EL (cell line): ENCODE data around the gene PIP5K1C.

ENCODE experiments used
- DNase-seq: peaks from one replicate; pipeline ENCODE4 v3.0.0-alpha.2; 2016

Gene PIP5K1C

DNA sequence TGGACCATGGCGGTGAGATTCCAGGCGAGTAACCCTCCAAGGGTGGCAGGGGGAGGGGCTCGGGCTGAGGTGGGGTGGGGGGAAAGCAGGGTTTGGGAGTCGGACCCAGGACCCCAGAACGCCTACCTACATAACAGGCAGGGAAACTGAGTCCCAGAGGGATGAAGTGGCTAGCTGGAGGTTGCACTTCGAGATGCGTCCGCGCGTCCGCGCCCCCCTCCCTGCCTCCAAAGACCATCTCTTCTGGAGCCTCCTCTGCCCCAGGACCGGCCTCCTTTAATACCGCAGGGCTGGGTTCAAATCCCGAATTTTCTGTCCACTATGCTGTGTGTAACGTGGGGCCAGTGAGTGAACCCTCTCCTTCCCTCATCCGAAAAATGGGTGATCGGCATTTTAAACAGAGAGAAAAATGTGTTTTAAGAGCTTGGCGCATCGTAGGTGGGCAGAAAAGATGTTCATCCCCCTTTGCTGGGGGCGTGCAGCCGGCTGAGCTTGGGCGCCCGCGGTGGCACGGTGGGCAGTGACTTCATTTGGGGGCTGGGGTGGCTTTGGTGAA is 21.7 kb upstream of the PIP5K1C start:
- no peak for DNase-seq

- DNase-seq: peak; percentile 75
Observed at GRCh38 chr19:3721131-3721886, 21.0 kb upstream of the PIP5K1C start.

DNA sequence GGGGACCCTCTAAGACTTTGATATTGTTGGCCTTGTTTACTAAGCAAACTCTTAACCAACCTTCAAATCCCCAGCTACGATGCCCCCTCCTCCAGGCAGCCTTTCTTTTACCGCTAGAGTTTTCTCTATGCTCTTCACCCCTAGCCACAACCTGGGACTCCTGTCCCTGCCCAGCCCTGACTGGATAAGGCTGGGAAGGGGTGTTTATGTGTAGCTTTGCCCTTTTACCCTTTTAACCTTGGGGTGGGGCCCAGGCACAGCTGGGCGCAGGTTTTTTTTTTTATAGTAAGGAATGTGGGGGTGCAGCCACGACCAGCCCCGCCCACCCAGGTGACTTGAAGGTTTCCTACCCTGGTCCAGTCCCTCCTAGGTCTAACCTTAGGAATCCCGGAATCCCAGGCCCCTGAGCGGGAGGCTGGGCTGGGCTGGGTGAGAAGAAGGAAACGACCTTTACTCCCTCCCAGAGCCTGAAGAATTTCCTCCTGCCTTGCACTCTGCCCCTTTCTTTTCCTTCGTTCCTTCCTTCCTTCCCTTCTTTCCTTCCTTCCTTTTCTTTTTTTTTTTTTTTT is 20.2 kb upstream of the PIP5K1C start:
- DNase-seq: no peak

DNA sequence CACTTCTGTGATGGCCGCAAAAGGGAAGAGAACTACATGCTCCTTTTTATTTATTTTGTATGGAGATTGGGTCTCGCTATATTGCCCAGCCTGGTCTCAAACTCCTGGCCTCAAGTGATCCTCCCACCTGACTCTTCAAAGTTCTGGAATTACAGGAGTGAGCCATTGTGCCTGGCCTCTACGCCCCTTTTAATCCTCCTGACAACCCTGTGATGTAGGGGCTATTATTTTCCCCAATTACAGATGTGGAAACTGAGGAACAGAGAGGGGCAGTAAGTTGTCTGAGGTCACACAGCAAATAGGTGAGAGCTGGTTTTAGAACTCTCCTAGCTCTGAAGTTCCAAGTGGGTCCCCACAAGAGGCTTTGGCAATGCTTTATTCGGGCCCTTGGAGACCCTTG is 19.6 kb upstream of the PIP5K1C start:
- no peak for DNase-seq

GRCh38 chr19:3716147-3716668 is 15.9 kb upstream of the PIP5K1C start:
- no peak for DNase-seq

DNA sequence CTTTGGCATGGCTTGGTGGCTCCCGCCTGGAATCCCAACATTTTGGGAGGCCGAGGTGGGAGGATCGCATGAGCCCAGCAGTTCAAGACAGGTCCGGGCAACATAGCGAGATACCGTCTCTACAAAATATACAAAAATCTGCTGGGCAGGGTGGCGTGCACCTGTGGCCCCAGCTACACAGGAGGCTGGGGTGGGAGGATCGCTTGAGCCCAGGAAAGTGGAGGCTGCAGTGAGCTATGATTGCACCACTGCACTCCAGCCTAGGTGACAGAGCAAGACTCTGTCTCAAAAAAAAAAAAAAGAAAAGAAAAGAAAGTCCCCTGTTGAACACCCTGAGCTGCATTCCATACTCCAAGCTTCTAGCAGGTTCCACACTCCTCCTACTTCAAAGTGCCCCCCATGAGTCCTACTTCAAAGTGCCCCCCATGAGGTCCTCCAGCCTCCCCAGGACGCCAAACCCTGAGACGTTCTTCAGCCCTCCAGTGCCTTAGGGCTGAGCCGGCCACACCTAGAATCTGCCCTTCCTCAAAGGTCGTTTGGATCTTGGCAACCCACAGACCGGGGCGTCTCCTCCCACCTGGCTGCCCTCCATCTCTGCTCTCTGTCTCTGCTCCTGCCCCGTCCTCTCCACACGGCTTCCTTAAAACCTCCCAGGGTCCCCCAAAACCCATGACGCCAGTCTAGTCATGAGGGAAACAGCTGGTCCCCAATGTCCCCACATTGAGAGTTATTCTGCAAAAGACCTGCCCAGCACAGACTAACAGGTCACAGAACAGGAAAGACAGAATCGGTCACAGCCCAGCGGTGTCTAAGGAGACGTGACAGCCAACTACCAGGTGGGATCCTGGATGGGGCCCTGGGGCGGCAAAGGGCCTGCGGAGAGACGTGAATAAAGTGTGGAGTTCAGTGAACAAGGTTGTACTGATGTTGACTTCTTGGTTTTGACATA is 12.7 kb upstream of the PIP5K1C start:
- DNase-seq: no peak

- peak; percentile 34 for DNase-seq
Observed at GRCh38 chr19:3710265-3710812, 10.1 kb upstream of the PIP5K1C start.

DNA sequence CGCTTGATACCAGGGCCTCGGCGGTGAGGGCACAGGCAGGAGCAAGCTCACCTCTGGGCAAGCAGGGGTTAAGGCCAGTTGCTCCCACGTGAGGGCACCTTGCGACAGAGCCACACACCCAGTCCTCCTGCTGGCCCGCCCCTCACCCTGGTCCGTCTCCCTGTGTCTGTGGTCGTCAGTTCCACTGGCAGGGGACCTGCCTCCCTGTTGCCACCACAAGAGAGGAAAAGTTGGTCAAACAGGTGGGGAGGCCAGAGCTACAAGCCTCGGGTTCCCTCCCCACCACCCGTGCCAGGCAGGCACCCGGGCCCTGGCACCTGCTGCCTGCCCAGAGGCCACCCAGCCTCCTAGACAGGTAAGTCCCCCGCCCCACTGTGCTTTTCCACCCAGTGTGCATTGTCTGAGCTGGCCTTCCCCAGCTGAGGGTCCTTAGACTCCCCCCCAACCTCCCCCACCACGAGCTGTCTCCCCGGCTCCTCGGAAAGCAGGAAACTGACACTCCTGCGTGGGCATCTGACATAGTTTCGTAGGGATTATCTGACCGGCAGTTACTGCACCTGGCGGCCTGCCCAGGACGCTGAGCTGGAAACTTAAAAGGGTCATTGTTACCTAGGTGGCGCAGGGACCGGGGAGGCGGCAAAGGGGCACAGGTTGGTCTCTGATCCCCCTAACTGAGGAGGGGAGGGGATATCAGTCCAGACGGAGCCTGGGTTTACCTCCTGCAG is 8.1 kb upstream of the PIP5K1C start, which contains the start of gene TJP3:
TSS of gene TJP3 (plus strand) at position 178 of the 725 bp plus-strand sequence. CDS start 20,049 bp downstream, outside the sequence.
- DNase-seq: no peak

DNA sequence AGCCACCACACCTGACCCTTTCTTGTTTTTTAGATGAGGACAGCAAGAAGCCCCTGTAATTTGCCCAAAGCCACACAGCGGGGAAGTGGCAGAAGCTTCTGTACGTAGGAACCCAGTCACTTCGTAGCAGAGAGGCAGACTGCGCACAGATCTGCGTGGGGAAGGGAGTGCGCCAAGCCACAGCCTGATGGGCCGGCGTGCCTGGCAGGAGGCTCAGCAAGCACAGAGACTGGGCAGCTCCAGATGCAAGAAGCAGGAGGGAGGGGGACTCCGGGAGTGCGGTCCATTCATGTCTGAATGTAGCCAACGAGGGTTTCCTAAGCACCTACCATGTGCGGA is 7.6 kb upstream of the PIP5K1C start:
- DNase-seq: no peak

DNA sequence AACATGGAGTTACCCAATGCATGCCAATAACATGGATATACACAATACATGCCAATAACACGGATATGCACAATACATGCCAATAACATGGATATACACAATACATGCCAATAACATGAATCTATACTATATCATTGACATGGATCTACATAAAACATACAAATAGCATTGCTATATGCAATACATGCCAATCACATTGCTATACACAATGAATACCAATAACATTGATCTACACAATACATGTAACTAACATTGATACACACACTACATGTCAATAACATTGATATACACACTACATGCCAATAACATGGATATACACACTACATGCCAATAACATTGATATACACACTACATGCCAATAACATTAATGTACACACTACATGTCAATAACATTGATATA is 932 bp upstream of the PIP5K1C start:
- DNase-seq: no peak

- DNase-seq: no peak
Observed at GRCh38 chr19:3699741-3700241, 477 bp downstream of the PIP5K1C start.

- peak; percentile 60 for DNase-seq
Observed at GRCh38 chr19:3698974-3699740, 1.1 kb downstream of the PIP5K1C start.

- DNase-seq: no peak
Observed at GRCh38 chr19:3698386-3698950, 1.8 kb downstream of the PIP5K1C start.

DNA sequence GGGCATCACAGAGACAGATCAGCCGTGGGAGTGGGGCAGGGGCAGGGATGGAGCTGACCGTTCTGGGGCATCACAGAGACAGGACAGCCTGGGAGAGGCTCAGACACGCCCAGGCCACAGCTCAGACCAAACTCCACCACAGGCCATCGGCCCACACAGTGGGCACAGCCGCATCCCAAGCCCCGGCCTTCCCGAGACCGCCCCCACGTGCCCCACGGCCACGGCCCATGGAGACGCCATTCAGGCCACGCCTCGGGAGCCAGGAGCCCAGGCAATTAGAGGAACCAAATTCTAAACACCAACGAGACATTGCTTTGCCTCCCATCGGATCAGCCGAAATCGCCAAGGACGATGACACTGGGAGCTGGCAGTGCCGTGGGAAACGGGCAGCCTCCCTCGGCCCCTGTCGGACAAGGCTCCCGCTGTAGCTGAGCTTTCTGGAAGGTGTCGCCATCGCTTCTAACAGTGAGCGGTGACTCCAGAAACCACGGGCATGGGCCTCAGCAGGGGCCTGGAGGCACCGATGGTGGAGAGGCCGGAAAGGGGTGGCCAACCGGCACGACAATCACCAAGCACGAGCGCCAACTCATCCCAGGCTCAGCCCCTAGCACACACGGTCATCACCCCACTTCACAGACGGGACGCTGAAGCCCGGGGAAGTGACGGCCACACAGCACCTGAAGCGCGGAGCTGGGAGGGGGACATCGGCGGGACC is 2.4 kb downstream of the PIP5K1C start:
- DNase-seq: no peak

GRCh38 chr19:3697094-3697493 is 3.2 kb downstream of the PIP5K1C start:
- DNase-seq: no peak

GRCh38 chr19:3696660-3696995 is 3.6 kb downstream of the PIP5K1C start:
- DNase-seq: no peak

DNA sequence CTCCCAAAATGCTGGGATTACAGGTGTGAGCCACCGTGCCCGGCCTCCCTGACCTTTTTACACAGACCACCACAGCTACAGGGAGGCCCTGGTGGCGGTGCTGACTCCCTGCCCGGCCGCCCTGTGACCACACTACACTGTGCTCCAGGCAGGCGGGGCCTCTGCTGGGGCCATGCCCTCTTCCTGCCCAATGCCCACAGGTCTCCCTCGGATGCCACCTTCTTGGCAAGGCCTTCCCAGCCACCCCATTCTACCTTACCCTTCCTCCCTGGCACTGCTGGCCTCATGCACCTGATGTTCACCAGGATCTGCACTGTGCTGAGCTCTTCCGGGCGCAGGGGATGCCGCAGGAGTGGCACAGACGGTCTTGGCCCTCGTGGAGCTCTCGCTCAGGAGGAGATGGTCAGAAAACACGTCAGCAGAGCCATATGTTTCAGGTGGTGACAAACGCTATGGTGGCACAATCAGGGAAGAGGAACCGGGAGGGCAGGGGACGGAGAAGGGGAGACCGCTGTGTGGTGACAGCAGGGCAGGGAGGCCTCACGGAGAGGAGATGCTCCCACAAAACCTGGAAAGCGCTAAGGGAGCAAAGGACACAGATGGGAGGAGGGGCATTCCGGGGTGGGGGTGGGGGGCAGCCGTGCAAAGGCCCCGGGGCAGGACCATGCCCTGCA is 4.1 kb downstream of the PIP5K1C start:
- no peak for DNase-seq

- no peak for DNase-seq
Observed at GRCh38 chr19:3695124-3695733, 5.0 kb downstream of the PIP5K1C start.
